ENCODE results near the gene SLC9A7.

SLC9A7 gene

GRCh38 chrX:46770000-46770816 lies 11.3 kb upstream of the SLC9A7 start:
- DNase-seq (ENCODE audit: low read depth): no peak
- no peak overlapping the region for H3K4me3 ChIP-seq (ENCODE audit: low read depth, low read length)
- in situ Hi-C loops (cut with HindIII; ENCODE audit: low sequenced_read_pairs): no loop called here
- TF ChIP-seq CTCF (IDR thresholded peaks at IDR 0.05; ENCODE audit: low read depth, low read length, missing control alignments): no peak

GRCh38 chrX:46762963-46763362 lies 4.0 kb upstream of the SLC9A7 start:
- DNase-seq (ENCODE audit: low read depth): no peak
- H3K4me3 ChIP-seq (ENCODE audit: low read depth, low read length): no peak overlapping the region
- TF ChIP-seq CTCF (IDR thresholded peaks at IDR 0.05; ENCODE audit: low read depth, low read length, missing control alignments): no peak
- in situ Hi-C loops (cut with HindIII; ENCODE audit: low sequenced_read_pairs): no loop called here

GRCh38 chrX:46759645-46759974 lies 692 bp upstream of the SLC9A7 start:
- no peak for DNase-seq (ENCODE audit: low read depth)
- in situ Hi-C loops (cut with HindIII; ENCODE audit: low sequenced_read_pairs): no loop called here
- TF ChIP-seq CTCF (IDR thresholded peaks at IDR 0.05; ENCODE audit: low read depth, low read length, missing control alignments): no peak
- H3K4me3 ChIP-seq (ENCODE audit: low read depth, low read length): peak overlapping the region; percentile 43

GRCh38 chrX:46758163-46758955 lies 559 bp downstream of the SLC9A7 start:
- in situ Hi-C loops (cut with HindIII; ENCODE audit: low sequenced_read_pairs): no loop called here
- no peak for DNase-seq (ENCODE audit: low read depth)

GRCh38 chrX:46757593-46757992 lies 1.3 kb downstream of the SLC9A7 start:
- in situ Hi-C loops (cut with HindIII; ENCODE audit: low sequenced_read_pairs): no loop called here
- H3K4me3 ChIP-seq (ENCODE audit: low read depth, low read length): no peak overlapping the region

More at GRCh38 chrX:46758163-46758955, 559 bp downstream of the SLC9A7 start:
- peak overlapping the region; percentile 43 for H3K4me3 ChIP-seq (ENCODE audit: low read depth, low read length)
- TF ChIP-seq CTCF (IDR thresholded peaks at IDR 0.05; ENCODE audit: low read depth, low read length, missing control alignments): no peak

GRCh38 chrX:46757052-46757451 lies 1.9 kb downstream of the SLC9A7 start:
- H3K4me3 ChIP-seq (ENCODE audit: low read depth, low read length): no peak overlapping the region
- in situ Hi-C loops (cut with HindIII; ENCODE audit: low sequenced_read_pairs): no loop called here
- no peak for DNase-seq (ENCODE audit: low read depth)
- TF ChIP-seq CTCF (IDR thresholded peaks at IDR 0.05; ENCODE audit: low read depth, low read length, missing control alignments): no peak

More at GRCh38 chrX:46757593-46757992, 1.3 kb downstream of the SLC9A7 start:
- DNase-seq (ENCODE audit: low read depth): no peak
- no peak for TF ChIP-seq CTCF (IDR thresholded peaks at IDR 0.05; ENCODE audit: low read depth, low read length, missing control alignments)

All from astrocyte of the cerebellum (primary cell).